SK-N-SH (cell line): Measurements from ENCODE around the gene PDIA3. TPM values are rescaled to one million over a fixed set of nuclear protein-coding genes. Genes with fewer than 3 reads are reported as not detected.
"Not testable (repeated sequence)": the region's sequence is repeated elsewhere in the genome, so short reads cannot be mapped to it uniquely, and the experiment has no call there.

Experiments used
- CTCF ChIA-PET: fragments of 300-600, 350-600 bp; formaldehyde crosslinking; extraction: SDS; loops from one replicate; lab custom pipeline; 2021; lab: Yijun Ruan, JAX
- POLR2A ChIA-PET: fragments of 350-600 bp; sonication (Branson Sonifier 250); formaldehyde crosslinking; extraction: SDS; loops from one replicate; lab custom pipeline; 2020; ENCODE audit warnings: antibody characterized with exemption, inconsistent platforms; lab: Yijun Ruan, JAX
- DNase-seq: peaks from one replicate; pipeline ENCODE4 v3.0.0; 2012
- H2AFZ ChIP-seq: fragments of 200-600 bp; sonication (generic); 2 replicates; pipeline ENCODE4 v1.8.1; 2016; ENCODE audit warnings: antibody characterized with exemption, mild to moderate bottlenecking, low read depth
- H3F3A ChIP-seq: fragments of 200-600 bp; sonication (generic); replicated peaks from 2 replicates; pipeline ENCODE3; 2016; ENCODE audit warnings: antibody characterized with exemption, mild to moderate bottlenecking; ENCODE audit not compliant: insufficient read depth
- H3K27ac ChIP-seq, 2 experiments: fragments of 200-500 bp in 1 of 2; fragments of 200-600 bp in 1 of 2; sonication (Bioruptor generic) in 1 of 2; sonication (generic), shearing (Covaris generic) in 1 of 2; 2 replicates each; pipeline versions ENCODE4 v1.5.1 to v1.6.1; 2014 to 2016; ENCODE audit warnings: low read depth in 2 of 2, inconsistent platforms in 1 of 2, low read length in 1 of 2, mild to moderate bottlenecking in 1 of 2, mixed read lengths in 1 of 2
- H3K27me3 ChIP-seq: fragments of 200-600 bp; sonication (generic), shearing (Covaris generic); 2 replicates; pipeline ENCODE4 v1.6.1; 2016; ENCODE audit warnings: mixed run types; ENCODE audit not compliant: insufficient read depth
- H3K36me3 ChIP-seq, 2 experiments: fragments of 200-500 bp in 1 of 2; fragments of 200-600 bp in 1 of 2; sonication (Bioruptor generic) in 1 of 2; sonication (generic) in 1 of 2; replicated peaks in 1 of 2; 2 replicates each; pipeline versions ENCODE3 to v1.5.1; 2014 to 2016; ENCODE audit warnings: low read length in 1 of 2, mild to moderate bottlenecking in 1 of 2; ENCODE audit not compliant: insufficient read depth in 2 of 2, control insufficient read depth in 1 of 2
- H3K4me1 ChIP-seq, 2 experiments: fragments of 200-500 bp in 1 of 2; fragments of 200-600 bp in 1 of 2; sonication (Bioruptor generic) in 1 of 2; sonication (generic), shearing (Covaris generic) in 1 of 2; 2 replicates each; pipeline versions ENCODE4 v1.5.1 to v1.6.1; 2014 to 2016; ENCODE audit warnings: low read depth in 1 of 2, low read length in 1 of 2, mixed run types in 1 of 2; ENCODE audit not compliant: insufficient read depth in 2 of 2, control insufficient read depth in 1 of 2
- H3K4me2 ChIP-seq: fragments of 200-600 bp; sonication (generic), shearing (Covaris generic); 2 replicates; pipeline ENCODE4 v1.6.1; 2017; ENCODE audit warnings: mixed run types
- H3K4me3 ChIP-seq, 2 experiments: fragments of 200-500 bp in 1 of 2; fragments of 200-600 bp in 1 of 2; sonication (Bioruptor generic) in 1 of 2; sonication (generic), shearing (Covaris generic) in 1 of 2; 2 replicates each; pipeline versions ENCODE4 v1.5.1 to v1.8.1; 2014 to 2016; ENCODE audit warnings: low read depth in 2 of 2, inconsistent platforms in 1 of 2, low read length in 1 of 2, mild to moderate bottlenecking in 1 of 2, mixed read lengths in 1 of 2, moderate library complexity in 1 of 2
- H3K79me2 ChIP-seq: fragments of 200-600 bp; sonication (generic); 2 replicates; pipeline ENCODE4 v1.8.1; 2017; ENCODE audit warnings: mild to moderate bottlenecking; ENCODE audit not compliant: insufficient read depth
- H3K9ac ChIP-seq: fragments of 200-600 bp; sonication (generic); 2 replicates; pipeline ENCODE4 v1.6.1; 2017; ENCODE audit warnings: mixed run types
- H3K9me2 ChIP-seq: fragments of 200-600 bp; sonication (generic); 2 replicates; pipeline ENCODE4 v1.6.1; 2017; ENCODE audit warnings: mixed run types
- H3K9me3 ChIP-seq: fragments of 200-600 bp; sonication (generic); 2 replicates; pipeline ENCODE4 v1.6.1; 2017; ENCODE audit warnings: mixed run types, mild to moderate bottlenecking, moderate library complexity
- H4K20me1 ChIP-seq: fragments of 200-600 bp; sonication (generic); 2 replicates; pipeline ENCODE4 v1.6.1; 2017; ENCODE audit warnings: mild to moderate bottlenecking, mixed run types; ENCODE audit not compliant: insufficient read depth
- EP300 ChIP-seq, 2 experiments: IDR thresholded peaks; 2 replicates each; pipeline versions ENCODE4 v1.4.0 to v1.6.1; 2012; ENCODE audit warnings: borderline replicate concordance in 1 of 2, low read depth in 1 of 2, low read length in 1 of 2
- GABPA ChIP-seq: IDR thresholded peaks from 2 replicates; pipeline ENCODE4 v1.4.0; 2012; ENCODE audit warnings: low read depth, mild to moderate bottlenecking
- RCOR1 ChIP-seq: fragments of 150-350 bp; IDR thresholded peaks from 2 replicates; pipeline ENCODE4 v1.6.1; 2017; ENCODE audit warnings: antibody characterized with exemption, low read length
- ZBTB33 ChIP-seq: IDR thresholded peaks from 2 replicates; pipeline ENCODE4 v1.4.0; 2012; ENCODE audit warnings: low read depth, borderline replicate concordance
- WGBS: methylation state at CpG from one replicate; pipeline ENCODE4 v1.1.6; 2017; ENCODE audit warnings: low lambda C conversion rate; 5-methylcytosine and 5-hydroxymethylcytosine counted together
- polyA plus RNA-seq, 3 experiments: library from polyadenylated mRNA; depleted of rRNA; stranded (reverse); fragments of >200 nt; gene quantifications; 2 replicates each; pipeline ENCODE4 v1.2.3, GENCODE V29; 2012
- TF ChIP-seq, protein P1 (sequence below): fragments of 150-350 bp; IDR thresholded peaks from 2 replicates; pipeline ENCODE4 v1.6.1; 2016; ENCODE audit warnings: mild to moderate bottlenecking, low read depth, low read length
- TF ChIP-seq, protein P2 (sequence below): IDR thresholded peaks from 2 replicates; pipeline ENCODE4 v1.4.0; 2012; ENCODE audit warnings: low read depth, borderline replicate concordance

Gene PDIA3
- polyA plus RNA-seq, 1 of the 3 experiments (the other 2 are of a cell fraction): 177 TPM

GRCh38 chr15:43702701-43703424 lies 43.4 kb upstream of the PDIA3 start:
- ChIA-PET POLR2A (no interaction called here), CTCF (interaction anchor here (0.7 to 1.3 kb wide), 2 partner anchors 67 to 188 kb away, joined by 4 read pairs; no protein-coding TSS in a partner anchor)
- TF ChIP-seq, protein P1, sequence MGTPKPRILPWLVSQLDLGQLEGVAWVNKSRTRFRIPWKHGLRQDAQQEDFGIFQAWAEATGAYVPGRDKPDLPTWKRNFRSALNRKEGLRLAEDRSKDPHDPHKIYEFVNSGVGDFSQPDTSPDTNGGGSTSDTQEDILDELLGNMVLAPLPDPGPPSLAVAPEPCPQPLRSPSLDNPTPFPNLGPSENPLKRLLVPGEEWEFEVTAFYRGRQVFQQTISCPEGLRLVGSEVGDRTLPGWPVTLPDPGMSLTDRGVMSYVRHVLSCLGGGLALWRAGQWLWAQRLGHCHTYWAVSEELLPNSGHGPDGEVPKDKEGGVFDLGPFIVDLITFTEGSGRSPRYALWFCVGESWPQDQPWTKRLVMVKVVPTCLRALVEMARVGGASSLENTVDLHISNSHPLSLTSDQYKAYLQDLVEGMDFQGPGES: no peak
- TF ChIP-seq RCOR1 (no peak), EP300 (IDR thresholded peaks at IDR 0.05; ENCODE audit: borderline replicate concordance in 1 of 2, low read depth in 1 of 2, low read length in 1 of 2) (no peak), ZBTB33 (no peak), GABPA (no peak)
- TF ChIP-seq, protein P2, sequence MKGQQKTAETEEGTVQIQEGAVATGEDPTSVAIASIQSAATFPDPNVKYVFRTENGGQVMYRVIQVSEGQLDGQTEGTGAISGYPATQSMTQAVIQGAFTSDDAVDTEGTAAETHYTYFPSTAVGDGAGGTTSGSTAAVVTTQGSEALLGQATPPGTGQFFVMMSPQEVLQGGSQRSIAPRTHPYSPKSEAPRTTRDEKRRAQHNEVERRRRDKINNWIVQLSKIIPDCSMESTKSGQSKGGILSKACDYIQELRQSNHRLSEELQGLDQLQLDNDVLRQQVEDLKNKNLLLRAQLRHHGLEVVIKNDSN: no peak
- H4K20me1 ChIP-seq: no peaks in the 10 kb centered on the region
- no peak overlapping the region for H3K4me2 ChIP-seq
- no peak overlapping the region for H3K9ac ChIP-seq
- H3K9me3 ChIP-seq: no peaks in the 10 kb centered on the region
- H3F3A ChIP-seq: no peaks in the 10 kb centered on the region
- H3K79me2 ChIP-seq: no peaks in the 10 kb centered on the region
- no peaks in the 10 kb centered on the region for H3K36me3 ChIP-seq
- H3K4me1 ChIP-seq: no peaks in the 10 kb centered on the region
- no peaks in the 10 kb centered on the region for H3K9me2 ChIP-seq
- H3K27ac ChIP-seq: no peak overlapping the region
- H2AFZ ChIP-seq: no peak overlapping the region
- WGBS: 36% methylated on average over 7 of the region's 8 CpGs
- no peak for DNase-seq
- 0 out of 2 replicates have a peak, but pooled peaks cover 10% of the 10 kb centered on the region for H3K27me3 ChIP-seq
- no peak overlapping the region for H3K4me3 ChIP-seq

GRCh38 chr15:43710431-43711131 lies 35.7 kb upstream of the PDIA3 start:
- DNase-seq, H3K4me3 ChIP-seq, H4K20me1 ChIP-seq, H3K4me2 ChIP-seq, CTCF ChIA-PET, H3K9me3 ChIP-seq, H3K36me3 ChIP-seq, H2AFZ ChIP-seq, H3K4me1 ChIP-seq, H3F3A ChIP-seq, H3K79me2 ChIP-seq, H3K27ac ChIP-seq, H3K9me2 ChIP-seq, H3K9ac ChIP-seq, POLR2A ChIA-PET, H3K27me3 ChIP-seq: not testable (repeated sequence)
- no CpG with 5 or more reads among the region's 12 CpGs for WGBS
